Erythroblast (primary cell): ENCODE measurements around the gene LRRC8A.

Source experiments
- GATA1 ChIP-seq: IDR thresholded peaks from 2 replicates; pipeline ENCODE4 v1.6.1; 2011; ENCODE audit warnings: low read depth, mild to moderate bottlenecking, control low read depth, low read length, moderate library complexity
- POLR2A ChIP-seq: IDR thresholded peaks from 2 replicates; pipeline ENCODE4 v1.6.1; 2011; ENCODE audit warnings: mild to moderate bottlenecking, low read length

DNA sequence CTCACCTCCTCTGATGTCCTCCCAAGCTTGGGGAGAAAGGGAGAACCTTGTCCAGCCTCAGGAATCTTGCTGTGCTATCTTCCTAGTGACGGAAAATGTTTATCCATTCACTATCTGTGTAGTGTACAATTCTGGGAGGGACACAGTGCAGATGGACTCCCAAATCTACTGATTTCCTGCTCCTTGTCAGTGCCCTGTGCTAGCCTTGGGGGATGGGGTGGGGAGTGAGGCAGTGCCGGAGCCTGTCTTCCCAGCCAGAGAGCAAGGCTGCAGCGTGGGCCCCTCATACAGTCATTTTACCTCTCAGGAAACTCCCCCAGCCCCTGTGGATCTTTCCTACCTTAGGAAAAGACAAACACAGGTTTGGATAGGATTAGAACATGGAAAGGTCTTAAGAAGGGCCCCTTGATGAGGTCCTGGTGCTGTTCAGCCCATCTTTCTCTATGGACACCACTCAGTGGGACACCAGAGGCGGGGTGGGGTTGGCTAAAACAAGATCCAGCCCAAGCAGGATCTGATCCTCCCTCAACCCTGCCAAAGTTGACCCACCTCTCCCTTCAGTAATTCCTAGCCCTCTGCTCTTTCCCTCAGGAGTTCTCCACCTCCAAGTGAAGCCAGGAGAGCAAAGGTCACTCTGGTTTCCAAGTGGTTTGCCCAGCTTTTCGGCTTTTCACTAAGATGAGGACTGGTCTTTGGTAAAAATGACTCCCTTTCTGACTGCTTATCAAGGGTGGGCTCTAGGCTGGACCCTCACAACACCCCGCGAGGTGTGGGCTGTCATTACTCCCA, 62.1 kb downstream of the LRRC8A start:
- TF ChIP-seq POLR2A, result no peak
- TF ChIP-seq GATA1, result no peak
